Activated T-cell treated with anti-CD3 and anti-CD28 coated beads, Interleukin-2, amount 50 U/mL, for 48 hours (primary cell): Measurements from ENCODE around the gene FBXO47.

Experiments used
- DNase-seq, 2 experiments: peaks; one replicate each; pipeline ENCODE4 v3.0.0-alpha.2; 2020

The FBXO47 gene

DNA sequence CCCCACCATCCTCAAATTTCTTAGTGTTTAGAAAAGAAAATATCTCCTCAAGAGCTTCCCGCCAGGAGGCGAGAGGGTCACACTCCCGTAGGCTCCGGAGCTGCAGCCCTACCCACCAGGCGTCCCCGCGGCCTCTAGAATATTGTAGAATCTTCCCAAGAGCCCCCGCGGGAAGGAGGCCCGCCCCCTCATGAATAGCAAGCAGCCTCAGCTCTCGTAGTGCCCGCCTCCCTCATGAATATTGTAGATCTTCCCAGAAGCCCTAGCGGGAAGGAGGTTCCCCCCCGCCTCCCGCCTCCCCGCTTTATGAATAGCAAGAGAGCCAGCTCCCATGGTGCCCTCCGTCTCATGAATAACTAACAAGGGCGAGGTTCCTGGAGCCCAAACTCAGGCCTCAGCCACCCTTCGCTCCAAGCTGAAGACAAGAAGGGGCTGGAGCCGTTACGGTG lies at the start of gene FBXO47:
FBXO47 (minus strand) TSS at position 114 of the 449 bp plus-strand sequence. CDS start 4,378 bp downstream, outside the sequence.
- DNase-seq: peak; percentile 86

GRCh38 chr17:39016193-39017153 lies 49.3 kb upstream of the FBXO47 start:
- DNase-seq: no peak

DNA sequence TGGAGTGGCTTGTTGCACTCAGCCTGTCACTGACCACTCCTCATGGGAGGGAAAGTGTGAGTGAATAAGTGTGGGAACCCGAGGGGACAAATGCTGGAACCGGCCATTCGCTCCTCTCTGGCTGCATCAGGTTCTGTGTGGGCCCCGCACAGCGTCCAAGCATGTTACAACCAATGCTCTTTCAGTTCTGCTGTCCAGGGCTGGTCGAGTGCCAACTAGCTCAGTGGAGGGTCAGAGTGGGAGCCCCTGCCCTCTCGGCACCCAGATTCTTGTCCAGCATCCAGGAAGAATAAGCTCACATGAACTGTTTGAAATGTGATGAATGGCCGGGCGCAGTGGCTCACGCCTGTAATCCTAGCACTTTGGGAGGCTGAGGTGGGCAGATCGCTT lies 48.3 kb upstream of the FBXO47 start:
- DNase-seq: no peak

DNA sequence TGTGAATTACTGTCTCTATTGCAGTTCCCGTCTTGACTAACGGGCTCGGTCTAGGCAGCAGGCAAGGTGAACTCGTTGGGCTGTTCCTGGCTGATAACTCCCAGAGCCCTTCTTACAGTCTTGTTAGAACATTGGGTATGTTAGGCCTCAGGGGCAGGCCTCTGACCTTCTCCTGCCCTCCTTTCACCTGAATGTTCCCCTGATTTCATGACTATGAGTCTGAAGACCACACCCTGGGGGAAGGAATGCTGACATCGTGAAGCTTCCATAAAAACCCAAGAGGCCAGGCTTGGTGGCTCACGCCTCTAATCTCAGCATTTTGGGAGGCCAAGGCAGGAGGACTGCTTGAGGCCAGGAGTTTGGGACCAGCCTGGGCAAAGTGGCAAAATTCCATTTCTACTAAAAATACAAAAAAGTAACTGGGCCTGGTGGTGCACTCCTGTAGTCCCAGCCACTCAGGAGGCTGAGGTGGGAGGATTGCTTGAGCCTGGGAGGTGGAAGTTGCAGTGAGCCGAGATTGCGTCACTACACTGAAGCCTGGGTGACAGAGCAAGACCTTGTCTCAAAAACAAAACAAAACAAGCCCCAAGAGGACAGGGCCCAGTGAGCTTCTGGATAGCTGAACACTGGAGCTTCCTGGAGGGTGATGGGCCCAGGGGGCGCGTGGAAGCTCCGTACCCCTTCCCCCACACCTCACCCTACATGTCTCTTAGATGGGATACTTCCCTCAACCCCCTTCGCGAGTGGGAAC lies 47.8 kb upstream of the FBXO47 start:
- DNase-seq: no peak

- DNase-seq: no peak
These were observed 47.0 kb upstream of the FBXO47 start for GRCh38 chr17:39014044-39014794.

- no peak for DNase-seq
These were observed 45.5 kb upstream of the FBXO47 start for GRCh38 chr17:39012725-39013124.

DNA sequence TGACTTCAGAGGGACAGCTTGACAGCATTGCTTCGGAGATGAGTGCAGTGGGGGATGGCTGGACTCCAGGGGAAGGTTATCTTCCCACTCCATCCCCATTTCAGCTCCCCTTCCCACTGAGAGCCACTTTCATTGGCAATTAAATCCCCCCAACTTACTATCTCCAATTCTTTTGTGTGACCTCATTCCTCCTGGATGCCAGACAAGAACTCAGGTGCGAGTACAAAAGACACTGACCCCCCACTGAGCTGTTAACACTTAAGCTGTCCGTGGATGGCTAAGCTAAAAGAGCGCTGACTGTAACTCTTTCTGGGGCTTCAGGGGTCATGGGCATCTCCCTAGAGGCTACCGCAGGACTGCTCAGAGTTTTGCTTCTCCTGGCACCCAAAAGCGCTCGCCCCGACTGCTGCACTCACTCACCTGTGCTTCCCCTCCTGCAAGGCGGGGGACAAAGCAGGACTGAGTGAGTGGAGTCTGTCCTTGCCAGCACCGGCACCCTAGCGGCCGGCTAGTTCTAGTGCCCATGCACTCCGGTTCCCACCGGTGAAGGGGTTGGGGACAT lies 44.8 kb upstream of the FBXO47 start:
- DNase-seq: no peak

GRCh38 chr17:39009581-39010001 lies 42.4 kb upstream of the FBXO47 start:
- no peak for DNase-seq

- no peak for DNase-seq
These were observed 41.4 kb upstream of the FBXO47 start for GRCh38 chr17:39008633-39009032.

DNA sequence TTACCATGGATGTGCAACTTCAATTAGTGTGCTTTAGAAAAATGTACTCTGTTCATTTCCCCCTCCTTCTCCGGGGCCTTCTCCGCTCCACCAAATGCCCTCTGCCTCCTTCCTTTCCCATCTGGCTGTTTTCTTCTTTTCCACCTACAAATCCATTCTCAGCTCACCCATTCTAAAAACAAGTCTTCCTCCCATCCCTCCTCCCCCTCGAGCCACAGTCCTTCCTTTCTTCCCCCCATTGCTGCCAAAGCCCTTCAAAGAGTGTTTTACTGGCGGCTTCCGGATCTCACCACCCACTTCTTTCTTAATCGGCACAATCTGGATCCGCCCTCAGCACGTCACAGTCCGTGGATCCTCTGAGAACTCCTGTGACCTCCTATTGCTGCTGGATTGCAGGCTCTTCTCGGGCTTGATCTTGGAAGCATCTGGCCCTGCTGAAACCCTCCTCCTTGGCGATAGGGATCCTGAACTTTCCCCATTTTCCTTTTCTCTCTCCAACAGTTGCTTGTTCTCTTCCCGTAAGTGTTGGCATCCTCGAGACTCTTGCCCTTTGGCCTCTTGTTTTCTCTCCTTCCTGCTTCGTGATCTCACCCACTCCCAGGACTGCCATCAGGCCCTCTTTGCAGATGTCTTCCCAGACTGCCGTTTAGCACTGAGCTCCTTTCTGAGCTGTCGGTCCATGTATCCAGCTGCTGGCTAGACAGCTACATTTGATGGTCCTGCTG lies 36.0 kb upstream of the FBXO47 start:
- peak; percentile 49 to 56 for DNase-seq

DNA sequence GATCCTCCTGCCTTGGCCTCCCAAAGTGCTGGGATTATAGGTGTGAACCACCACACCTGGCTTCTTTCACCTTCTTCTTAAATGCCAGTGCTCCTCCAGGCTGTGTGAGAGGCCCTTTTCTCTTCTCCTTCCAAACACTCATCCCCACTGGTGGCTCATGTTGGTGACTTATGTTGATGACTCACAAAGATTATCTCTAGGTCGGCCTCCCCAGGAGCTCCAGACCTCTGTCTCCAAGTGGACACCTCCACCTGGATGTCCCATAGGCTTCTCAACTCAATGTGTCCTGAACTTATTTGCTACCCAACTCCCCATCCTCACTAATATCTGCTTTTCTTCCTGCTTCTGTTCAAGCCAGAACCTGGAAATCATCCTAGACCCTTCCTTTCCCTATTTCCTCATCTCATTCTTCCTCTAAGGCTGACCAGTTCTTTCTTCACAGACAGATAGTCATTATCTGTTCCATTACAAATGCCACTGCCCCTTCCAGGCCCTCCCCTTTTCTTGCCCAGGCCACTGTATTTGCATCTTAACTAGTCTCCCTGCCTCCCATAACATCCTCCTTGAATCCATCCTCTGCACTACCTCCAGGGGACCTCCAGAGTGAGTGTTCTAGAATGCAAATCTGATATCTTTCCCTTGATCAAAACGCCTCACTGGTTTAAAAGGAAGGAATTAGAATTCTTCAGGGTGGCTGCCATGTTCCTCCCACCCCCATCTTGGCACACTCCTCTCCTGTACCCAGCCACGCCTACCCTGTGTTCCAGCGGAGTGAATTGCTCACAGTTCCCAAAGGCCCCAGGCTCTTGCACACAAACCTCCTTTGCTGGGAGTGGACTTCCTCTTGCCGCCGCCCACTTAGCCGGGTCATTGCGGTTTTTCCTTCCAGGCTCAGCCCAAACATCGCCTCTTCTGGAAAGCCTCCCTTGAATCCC lies 34.8 kb upstream of the FBXO47 start:
- DNase-seq: no peak

- no peak for DNase-seq
These were observed 32.9 kb upstream of the FBXO47 start for GRCh38 chr17:39000021-39000601.

DNA sequence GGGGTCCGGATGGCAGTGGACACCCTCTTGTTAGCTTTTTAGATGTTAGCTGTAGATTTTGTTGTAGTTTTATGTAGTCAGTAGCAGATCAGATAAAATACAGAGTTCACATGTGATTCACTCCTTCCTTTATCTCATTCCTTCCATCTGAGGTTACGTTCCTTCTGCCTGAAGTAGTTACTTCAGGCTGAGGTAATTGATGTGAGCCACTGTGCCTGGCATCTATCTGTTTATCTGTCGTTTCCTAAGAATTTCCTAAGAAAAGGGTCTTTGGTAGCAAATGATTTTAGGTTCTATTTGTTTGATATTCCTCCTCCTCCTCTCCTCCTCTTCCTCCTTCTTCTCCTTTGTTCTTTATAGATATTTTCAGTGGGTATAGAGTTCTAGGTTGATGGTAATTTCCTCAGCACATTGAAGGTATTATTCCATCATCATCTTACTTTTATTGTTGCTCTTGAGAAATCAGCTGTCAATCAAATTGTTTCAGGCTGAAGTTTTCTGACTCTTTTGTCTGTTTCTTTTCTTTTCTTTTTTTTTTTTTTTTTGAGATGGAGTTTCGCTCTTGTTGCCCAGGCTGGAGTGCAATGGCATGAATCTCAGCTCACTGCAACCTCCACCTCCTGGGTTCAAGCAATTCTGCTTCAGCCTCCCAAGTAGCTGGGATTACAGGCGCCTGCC lies 29.6 kb upstream of the FBXO47 start:
- no peak for DNase-seq

DNA sequence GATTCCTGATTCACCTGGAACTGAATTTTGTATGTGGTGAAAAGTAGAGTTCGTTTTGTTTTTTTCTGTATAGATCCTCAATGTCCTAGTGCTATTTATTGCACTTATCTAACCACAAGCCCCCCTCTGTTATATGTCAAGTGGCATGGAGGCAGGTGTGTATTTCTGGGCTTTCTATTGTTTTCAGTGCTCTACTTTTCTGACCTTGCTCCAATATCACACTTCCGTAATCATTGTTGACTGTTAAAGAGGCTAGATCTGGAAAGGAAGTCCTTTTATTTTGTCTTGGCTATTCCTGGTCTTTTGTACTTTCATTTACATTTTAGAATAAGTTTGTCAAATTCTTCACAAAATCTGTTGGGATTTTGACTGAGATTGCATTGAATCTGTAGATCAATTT lies 26.8 kb upstream of the FBXO47 start:
- no peak for DNase-seq

GRCh38 chr17:38984666-38985065 lies 17.5 kb upstream of the FBXO47 start:
- no peak for DNase-seq

DNA sequence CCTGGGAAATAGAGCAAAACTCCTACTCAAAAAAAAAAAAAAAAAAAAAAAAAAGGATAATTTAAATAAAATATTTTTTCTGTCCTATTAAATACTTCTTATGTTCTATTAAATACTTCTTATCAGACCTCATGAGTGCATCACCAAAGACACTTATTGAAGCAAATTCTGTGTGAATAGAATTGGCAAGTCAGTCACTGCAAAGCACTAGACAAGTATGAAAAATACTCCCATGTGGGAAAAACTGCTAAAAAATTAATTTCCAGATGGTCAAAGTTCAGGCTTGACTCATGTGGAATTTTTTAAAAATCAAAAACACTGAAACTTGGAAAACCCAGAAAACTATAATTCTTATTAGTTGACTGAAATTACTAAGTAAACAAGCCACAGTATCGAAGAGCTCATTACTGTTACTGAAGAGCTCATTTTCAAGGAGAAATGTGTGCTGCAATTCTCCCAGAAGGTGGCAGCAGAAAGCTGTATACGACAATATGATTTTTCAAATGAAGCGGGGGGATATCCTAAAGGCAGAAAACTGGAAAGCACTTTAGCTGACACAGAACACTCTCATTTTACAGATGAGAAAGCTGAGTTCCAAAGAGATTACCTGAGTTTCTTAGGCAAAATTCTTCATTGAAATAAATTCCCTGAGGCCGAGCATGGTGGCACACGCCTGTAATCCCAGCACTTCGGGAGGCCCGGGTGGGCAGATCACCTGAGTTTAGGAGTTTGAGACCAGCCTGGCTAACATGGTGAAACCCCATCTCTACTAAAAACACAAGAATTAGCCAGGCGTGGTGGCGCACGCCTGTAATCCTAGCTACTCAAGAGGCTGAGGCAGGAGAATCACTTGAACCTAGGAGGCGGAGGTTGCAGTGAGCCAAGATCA lies 15.9 kb upstream of the FBXO47 start:
- DNase-seq: peak in 1 of 2 experiments; percentile 40

DNA sequence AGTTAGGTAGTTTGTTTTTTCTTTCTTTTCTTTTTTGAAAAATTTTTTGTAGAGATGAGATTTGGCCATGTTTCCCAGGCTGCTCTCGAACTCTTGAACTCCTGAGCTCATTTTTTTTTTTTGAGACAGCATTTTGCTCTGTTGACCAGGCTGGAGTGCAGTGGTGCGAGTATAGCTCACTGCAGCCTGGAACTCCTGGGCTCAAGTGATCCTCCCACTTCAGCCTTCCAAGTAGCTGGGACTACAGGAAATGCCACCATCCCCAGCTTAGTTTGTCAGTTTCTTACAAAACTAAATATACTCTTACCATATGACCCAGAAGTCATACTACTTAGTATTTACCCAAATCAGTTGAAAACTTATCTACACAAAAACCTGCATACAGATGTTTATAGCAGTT lies 14.4 kb upstream of the FBXO47 start:
- DNase-seq: no peak

GRCh38 chr17:38980490-38981217 lies 13.5 kb upstream of the FBXO47 start:
- no peak for DNase-seq
